Keratinocyte (primary cell): ENCODE data around the gene TMED3. TPM values are rescaled to one million over a fixed set of nuclear protein-coding genes. Genes with fewer than 3 reads are reported as not detected.
A peak's percentile ranks its signal among the peaks of the same experiment; 100 is the strongest.

Experiments
- DNase-seq: peaks from one replicate; pipeline ENCODE4 v3.0.0-alpha.2; 2011; ENCODE audit warnings: low read depth, missing footprints, low spot score
- FAIRE-seq: peaks from 2 replicates; lab custom pipeline; 2011; peaks lifted over from hg19 to GRCh38; lab: Jason Lieb, UNC
- H2AFZ ChIP-seq: 2 replicates; pipeline ENCODE4 v1.6.0; 2012; ENCODE audit warnings: low read length, control low read depth, inconsistent platforms; ENCODE audit not compliant: control insufficient read depth
- H3K27ac ChIP-seq: 2 replicates; pipeline ENCODE4 v1.5.1; 2011; ENCODE audit warnings: low read length; ENCODE audit not compliant: control insufficient read depth, insufficient read depth
- H3K27me3 ChIP-seq: 3 replicates; pipeline ENCODE4 v1.6.0; 2011; ENCODE audit warnings: low read length; ENCODE audit not compliant: control insufficient read depth, insufficient read depth; ENCODE audit errors: extremely low read depth
- H3K36me3 ChIP-seq, 2 experiments: 2 replicates in 1 of 2; 3 replicates in 1 of 2; pipeline ENCODE4 v1.5.1; 2011; ENCODE audit warnings: low read length in 2 of 2, mild to moderate bottlenecking in 1 of 2; ENCODE audit not compliant: control insufficient read depth in 2 of 2, insufficient read depth in 2 of 2; ENCODE audit errors: extremely low read depth in 1 of 2
- H3K4me1 ChIP-seq: 3 replicates; pipeline ENCODE4 v1.5.1; 2011; ENCODE audit warnings: low read length; ENCODE audit not compliant: control insufficient read depth, insufficient read depth; ENCODE audit errors: extremely low read depth
- H3K4me2 ChIP-seq: 3 replicates; pipeline ENCODE4 v1.6.0; 2011; ENCODE audit warnings: low read depth, low read length; ENCODE audit not compliant: control insufficient read depth, insufficient read depth; ENCODE audit errors: extremely low read depth
- H3K4me3 ChIP-seq, 3 experiments: fragments of 200-600 bp in 1 of 3; sonication (generic) in 1 of 3; 2 replicates in 2 of 3; 3 replicates in 1 of 3; pipeline ENCODE4 v1.5.1; 2011 to 2016; ENCODE audit warnings: low read length in 3 of 3, mild to moderate bottlenecking in 3 of 3, control low read depth in 2 of 3, inconsistent platforms in 1 of 3, low read depth in 1 of 3, mixed read lengths in 1 of 3, mixed run types in 1 of 3, moderate library complexity in 1 of 3; ENCODE audit not compliant: control insufficient read depth in 2 of 3, insufficient read depth in 2 of 3; ENCODE audit errors: extremely low read depth in 1 of 3
- H3K79me2 ChIP-seq: 2 replicates; pipeline ENCODE4 v1.6.0; 2012; ENCODE audit warnings: low read length; ENCODE audit not compliant: control insufficient read depth, insufficient read depth
- H3K9ac ChIP-seq: 3 replicates; pipeline ENCODE4 v1.6.0; 2011; ENCODE audit warnings: low read length; ENCODE audit not compliant: control insufficient read depth, insufficient read depth; ENCODE audit errors: extremely low read depth
- H3K9me1 ChIP-seq: 3 replicates; pipeline ENCODE4 v1.6.0; 2011; ENCODE audit warnings: low read length; ENCODE audit not compliant: control insufficient read depth, insufficient read depth; ENCODE audit errors: extremely low read depth
- H3K9me3 ChIP-seq: 2 replicates; pipeline ENCODE4 v1.5.1; 2012; ENCODE audit warnings: low read depth, low read length; ENCODE audit not compliant: control insufficient read depth
- H4K20me1 ChIP-seq: 3 replicates; pipeline ENCODE4 v1.6.0; 2011; ENCODE audit warnings: low read length; ENCODE audit not compliant: control insufficient read depth, insufficient read depth; ENCODE audit errors: extremely low read depth
- CTCF ChIP-seq, 3 experiments: IDR thresholded peaks in 1 of 3; conservative IDR thresholded peaks in 1 of 3; optimal IDR thresholded peaks in 1 of 3; 2 replicates in 2 of 3; 3 replicates in 1 of 3; pipeline versions ENCODE3 to v1.5.1; 2011; ENCODE audit warnings: low read length in 3 of 3, mild to moderate bottlenecking in 3 of 3, moderate library complexity in 2 of 3, control low read depth in 1 of 3, inconsistent platforms in 1 of 3; ENCODE audit not compliant: insufficient read depth in 2 of 3; ENCODE audit errors: extremely low read depth in 1 of 3
- EZH2 ChIP-seq: IDR thresholded peaks from one replicate; pipeline ENCODE4 v1.6.1; 2012; ENCODE audit warnings: inconsistent platforms, mild to moderate bottlenecking, low read length, moderate library complexity
- dilution Hi-C: fragments of 300-500 bp; cut with MboI; formaldehyde crosslinking; loops from one replicate; pipeline ENCODE4 v1.7.0; 2020; ENCODE audit warnings: low sequenced_read_pairs; ENCODE audit not compliant: extremely low pct_ligation_motif_present
- polyA plus RNA-seq, 5 experiments: library from polyadenylated mRNA; depleted of rRNA in 3 of 5; stranded (reverse) in 3 of 5; stranded (forward) in 1 of 5; unstranded in 1 of 5; fragments of >200 nt; gene quantifications; 1 replicate in 1 of 5; 2 replicates in 3 of 5; 3 replicates in 1 of 5; pipeline versions ENCODE4 v1.2.1 to v1.2.3, GENCODE V29; 2011 to 2012; ENCODE audit warnings: missing spikeins in 2 of 5, low read depth in 1 of 5, low replicate concordance in 1 of 5

TMED3 gene
- polyA plus RNA-seq, 1 donor (not counting 4 experiments of a cell fraction or from before 2014, with no cell fraction given) = 137 TPM

GRCh38 chr15:79314186-79314585 lies 3.3 kb downstream of the TMED3 start:
- H3K9ac ChIP-seq = no peak overlapping the region
- peak overlapping the region in 1 of 3 experiments; percentile 7 for H3K4me3 ChIP-seq
- H3K9me3 ChIP-seq = no peaks in the 10 kb centered on the region
- H3K4me1 ChIP-seq = peaks cover 33% of the 10 kb centered on the region
- dilution Hi-C loops = no loop called here
- no peaks in the 10 kb centered on the region for H3K9me1 ChIP-seq
- DNase-seq (no peak), FAIRE-seq (no peak)
- peaks cover 67% of the 10 kb centered on the region for H3K79me2 ChIP-seq
- TF ChIP-seq EZH2 (no peak), CTCF (optimal IDR thresholded peaks at IDR 0.05 in 1 of 3, IDR thresholded peaks at IDR 0.05 in 1 of 3, conservative IDR thresholded peaks at IDR 0.05 in 1 of 3; ENCODE audit: extremely low read depth in 1 of 3, insufficient read depth in 2 of 3, low read length in 3 of 3) (no peak)
- H4K20me1 ChIP-seq = no peaks in the 10 kb centered on the region
- peak overlapping the region; percentile 63 for H3K4me2 ChIP-seq
- peaks cover 23 to 42% of the 10 kb centered on the region in 2 experiments for H3K36me3 ChIP-seq
- H2AFZ ChIP-seq = no peak overlapping the region
- H3K27me3 ChIP-seq = peaks cover 1% of the 10 kb centered on the region
- peak overlapping the region; percentile 65 for H3K27ac ChIP-seq

GRCh38 chr15:79314811-79315210 lies 3.9 kb downstream of the TMED3 start:
- H3K79me2 ChIP-seq = peaks cover 71% of the 10 kb centered on the region
- FAIRE-seq = peak; percentile 66
- TF ChIP-seq CTCF (optimal IDR thresholded peaks at IDR 0.05 in 1 of 3, IDR thresholded peaks at IDR 0.05 in 1 of 3, conservative IDR thresholded peaks at IDR 0.05 in 1 of 3; ENCODE audit: extremely low read depth in 1 of 3, insufficient read depth in 2 of 3, low read length in 3 of 3) = no peak
- no peak for TF ChIP-seq EZH2
- H3K9me3 ChIP-seq = no peaks in the 10 kb centered on the region
- peak overlapping the region; percentile 63 for H3K4me2 ChIP-seq
- no peaks in the 10 kb centered on the region for H3K9me1 ChIP-seq
- H3K27me3 ChIP-seq = no peaks in the 10 kb centered on the region
- H3K27ac ChIP-seq = peak overlapping the region; percentile 65
- peaks cover 33% of the 10 kb centered on the region for H3K4me1 ChIP-seq
- no peaks in the 10 kb centered on the region for H4K20me1 ChIP-seq
- H3K36me3 ChIP-seq = peaks cover 25 to 42% of the 10 kb centered on the region in 2 experiments
- dilution Hi-C loops = no loop called here
- no peak overlapping the region for H3K9ac ChIP-seq
- H2AFZ ChIP-seq = no peak overlapping the region
- H3K4me3 ChIP-seq = peak overlapping the region in 1 of 3 experiments; percentile 7
- DNase-seq = no peak
